NK-92 (cell line): ENCODE data around the gene SUPT4H1.

Source experiments
- DNase-seq: peaks from one replicate; lab custom pipeline; 2025; ENCODE audit not compliant: unreplicated experiment; lab: John Stamatoyannopoulos, UW

The SUPT4H1 gene

GRCh38 chr17:58307468-58308172 is 44.4 kb downstream of the SUPT4H1 start:
- no peak for DNase-seq

GRCh38 chr17:58306131-58306951 is 45.7 kb downstream of the SUPT4H1 start:
- no peak for DNase-seq

GRCh38 chr17:58305626-58306025 is 46.4 kb downstream of the SUPT4H1 start:
- DNase-seq = no peak

- DNase-seq = no peak
Observed at GRCh38 chr17:58304750-58305486, 47.1 kb downstream of the SUPT4H1 start.

- no peak for DNase-seq
Observed at GRCh38 chr17:58303971-58304749, 47.8 kb downstream of the SUPT4H1 start.

- no peak for DNase-seq
Observed at GRCh38 chr17:58302919-58303585, 48.9 kb downstream of the SUPT4H1 start.

- DNase-seq = no peak
Observed at GRCh38 chr17:58302171-58302918, 49.7 kb downstream of the SUPT4H1 start.

GRCh38 chr17:58301504-58302150 is 50.4 kb downstream of the SUPT4H1 start:
- DNase-seq = no peak

- no peak for DNase-seq
Observed at GRCh38 chr17:58300336-58300735, 51.7 kb downstream of the SUPT4H1 start.
